HAP-1 (cell line): ENCODE measurements around the gene ALOX12B.
"Not testable (repeated sequence)": the region's sequence is repeated elsewhere in the genome, so short reads cannot be mapped to it uniquely, and the experiment has no call there.

Experiments used
- DNase-seq, 2 experiments: peaks; one replicate each; pipeline ENCODE4 v3.0.0-alpha.2; 2016 to 2020; ENCODE audit warnings: low spot score in 2 of 2
- H3K27me3 ChIP-seq: fragments of 250-450 bp; sonication (Bioruptor Pico); 2 replicates; pipeline ENCODE4 v1.5.1; 2020; ENCODE audit warnings: low read depth, mild to moderate bottlenecking, moderate library complexity
- H3K36me3 ChIP-seq: fragments of 250-450 bp; sonication (Bioruptor Pico); replicated peaks from 2 replicates; pipeline ENCODE4 v1.5.1; 2020; ENCODE audit warnings: mild to moderate bottlenecking
- H3K4me1 ChIP-seq: fragments of 250-450 bp; sonication (Bioruptor Pico); 2 replicates; pipeline ENCODE4 v1.5.1; 2020; ENCODE audit warnings: mild to moderate bottlenecking
- H3K4me3 ChIP-seq: fragments of 250-450 bp; sonication (Bioruptor Pico); 2 replicates; pipeline ENCODE4 v1.5.1; 2020; ENCODE audit warnings: mild to moderate bottlenecking, moderate library complexity
- H3K9me3 ChIP-seq: fragments of 250-450 bp; sonication (Bioruptor Pico); 2 replicates; pipeline ENCODE4 v1.5.1; 2020; ENCODE audit warnings: mild to moderate bottlenecking, moderate library complexity
- in situ Hi-C: fragments of 300-500 bp; cut with MboI; formaldehyde crosslinking; loops from 3 replicates; pipeline ENCODE4 v1.14.3; 2020; ENCODE audit warnings: low sequenced_read_pairs, inconsistent platforms, mixed read lengths

ALOX12B gene

DNA sequence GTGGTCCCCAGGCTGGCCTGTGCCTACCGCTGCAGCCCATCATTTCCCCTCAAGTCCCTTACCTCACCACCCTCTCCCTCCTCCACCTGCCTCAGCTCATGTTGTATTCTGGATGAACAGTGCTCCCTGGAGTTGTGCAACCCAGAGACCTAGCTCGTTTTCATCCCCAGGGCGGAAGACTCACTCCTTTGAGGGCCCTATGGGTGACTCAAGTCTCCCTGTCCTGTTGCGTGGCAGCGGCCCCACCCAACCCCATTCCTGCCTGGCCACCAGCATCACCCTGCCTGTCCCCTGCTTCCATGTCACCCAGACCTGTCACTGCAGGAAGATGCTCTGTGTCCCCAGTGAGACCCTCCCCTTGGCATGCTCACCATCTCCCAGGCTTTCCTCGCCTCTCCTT lies 3.3 kb downstream of the ALOX12B start:
- H3K4me3 ChIP-seq = no peak overlapping the region
- H3K9me3 ChIP-seq = no peaks in the 10 kb centered on the region
- H3K36me3 ChIP-seq = no peaks in the 10 kb centered on the region
- peaks cover 7% of the 10 kb centered on the region for H3K27me3 ChIP-seq
- peaks cover 5% of the 10 kb centered on the region for H3K4me1 ChIP-seq
- DNase-seq = no peak
- in situ Hi-C loops = no loop called here

DNA sequence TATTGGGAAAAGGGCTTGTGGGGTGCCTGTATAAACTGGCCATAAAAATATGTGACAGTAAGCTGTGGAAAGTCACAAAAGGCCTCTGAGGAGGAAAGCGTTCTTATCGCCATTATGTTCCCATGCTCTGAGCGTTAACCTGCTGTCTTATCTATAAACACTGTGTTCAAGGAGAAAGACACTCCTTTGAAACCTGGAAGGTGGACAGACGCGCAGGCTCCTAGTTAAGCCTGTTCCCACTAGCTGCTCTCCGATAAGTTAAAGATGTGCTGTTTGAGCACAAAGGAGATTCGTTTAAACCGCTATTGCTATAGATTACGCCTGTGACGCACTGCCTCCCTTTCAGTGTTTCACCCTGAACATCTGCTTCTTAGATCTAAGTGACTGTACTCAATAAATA lies 5.2 kb downstream of the ALOX12B start:
- in situ Hi-C loops = no loop called here
- no peak for DNase-seq
- Histone ChIP-seq H3K4me1 (peaks cover 5% of the 10 kb centered on the region), H3K9me3 (no peaks in the 10 kb centered on the region), H3K27me3 (no peaks in the 10 kb centered on the region), H3K4me3 (no peak overlapping the region), H3K36me3 (no peaks in the 10 kb centered on the region)

DNA sequence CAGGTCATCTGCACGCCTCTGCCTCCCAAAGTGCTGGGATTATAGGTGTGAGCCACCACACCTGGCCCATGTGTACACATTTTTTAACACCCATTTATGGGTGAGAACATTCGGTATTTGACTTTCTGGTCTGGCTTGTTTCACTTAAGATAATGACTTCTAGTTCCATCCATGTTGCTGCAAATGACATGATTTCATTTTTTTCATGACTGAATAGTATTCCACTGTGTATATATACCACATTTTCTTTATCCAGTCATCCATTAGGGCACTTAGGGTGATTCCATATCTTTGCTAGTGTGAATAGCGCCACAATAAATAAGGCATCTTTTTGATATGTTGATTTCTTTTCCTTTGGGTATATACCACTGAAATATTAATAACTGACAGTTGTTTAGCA lies 5.6 kb downstream of the ALOX12B start:
- in situ Hi-C loops = no loop called here

DNA sequence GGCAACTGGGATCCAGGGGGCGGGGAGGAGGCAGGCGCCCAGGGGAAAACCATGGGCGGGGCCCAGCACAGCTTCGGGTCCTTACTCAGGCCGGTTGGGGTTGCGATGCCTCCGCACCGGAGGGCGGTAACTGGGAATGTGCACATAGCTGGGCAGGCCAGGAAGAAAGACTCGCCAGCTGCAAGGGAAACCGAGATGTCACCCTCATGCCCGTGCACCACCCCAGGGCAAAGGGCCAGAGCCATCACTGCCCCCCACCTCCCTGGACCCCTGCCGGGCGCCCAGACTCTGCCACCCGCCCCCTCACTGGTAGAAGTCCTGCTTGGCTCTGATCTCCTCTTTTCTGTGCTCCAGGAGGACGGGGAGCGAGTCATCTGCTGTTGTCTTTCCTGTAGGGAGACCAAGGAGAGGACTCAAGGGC lies 6.7 kb downstream of the ALOX12B start:
- in situ Hi-C loops = no loop called here
- no peaks in the 10 kb centered on the region for H3K27me3 ChIP-seq

More for the DNA sequence above, 5.6 kb downstream of the ALOX12B start:
- H3K36me3 ChIP-seq = no peaks in the 10 kb centered on the region
- DNase-seq = no peak
- H3K4me1 ChIP-seq = peaks cover 5% of the 10 kb centered on the region
- no peak overlapping the region for H3K4me3 ChIP-seq
- no peaks in the 10 kb centered on the region for H3K27me3 ChIP-seq
- no peaks in the 10 kb centered on the region for H3K9me3 ChIP-seq

DNA sequence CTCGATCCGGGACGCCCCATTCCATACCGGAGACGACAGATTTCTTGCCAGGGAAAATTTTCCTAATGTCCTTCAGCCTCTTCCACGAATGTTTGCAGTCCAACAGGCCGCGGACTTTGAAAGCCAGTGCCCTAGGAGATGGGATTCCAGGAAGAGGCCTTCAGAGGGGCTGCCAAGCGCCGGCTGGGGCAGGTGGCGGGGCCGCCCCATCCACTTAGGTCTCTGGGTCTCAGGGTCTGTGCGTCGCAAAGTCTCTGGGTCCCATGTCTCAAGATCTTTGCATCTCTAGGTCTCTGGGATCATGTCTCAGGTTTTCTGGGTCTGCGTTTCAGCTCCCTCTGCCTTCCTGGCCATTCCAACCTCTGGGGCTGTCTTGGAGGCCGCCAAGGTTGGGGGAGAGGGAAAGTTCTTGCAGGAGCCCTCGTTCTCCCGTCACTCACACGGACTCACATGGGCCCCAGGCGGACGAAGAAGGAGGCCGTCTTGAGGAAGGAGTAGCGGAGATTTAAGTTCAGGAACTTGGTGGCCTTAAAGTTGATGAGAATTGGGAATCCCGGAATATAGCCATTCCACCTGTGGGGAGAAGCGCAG lies 7.2 kb downstream of the ALOX12B start:
- H3K4me1 ChIP-seq = peaks cover 5% of the 10 kb centered on the region
- in situ Hi-C loops = no loop called here
- H3K27me3 ChIP-seq = no peaks in the 10 kb centered on the region
- peak overlapping the region; percentile 57 for H3K4me3 ChIP-seq
- H3K36me3 ChIP-seq = no peaks in the 10 kb centered on the region
- DNase-seq = no peak
- no peaks in the 10 kb centered on the region for H3K9me3 ChIP-seq

More for the DNA sequence above, 6.7 kb downstream of the ALOX12B start:
- Histone ChIP-seq H3K4me3 (peak overlapping the region; percentile 57), H3K36me3 (no peaks in the 10 kb centered on the region), H3K4me1 (peaks cover 5% of the 10 kb centered on the region), H3K9me3 (no peaks in the 10 kb centered on the region)
- DNase-seq = no peak

DNA sequence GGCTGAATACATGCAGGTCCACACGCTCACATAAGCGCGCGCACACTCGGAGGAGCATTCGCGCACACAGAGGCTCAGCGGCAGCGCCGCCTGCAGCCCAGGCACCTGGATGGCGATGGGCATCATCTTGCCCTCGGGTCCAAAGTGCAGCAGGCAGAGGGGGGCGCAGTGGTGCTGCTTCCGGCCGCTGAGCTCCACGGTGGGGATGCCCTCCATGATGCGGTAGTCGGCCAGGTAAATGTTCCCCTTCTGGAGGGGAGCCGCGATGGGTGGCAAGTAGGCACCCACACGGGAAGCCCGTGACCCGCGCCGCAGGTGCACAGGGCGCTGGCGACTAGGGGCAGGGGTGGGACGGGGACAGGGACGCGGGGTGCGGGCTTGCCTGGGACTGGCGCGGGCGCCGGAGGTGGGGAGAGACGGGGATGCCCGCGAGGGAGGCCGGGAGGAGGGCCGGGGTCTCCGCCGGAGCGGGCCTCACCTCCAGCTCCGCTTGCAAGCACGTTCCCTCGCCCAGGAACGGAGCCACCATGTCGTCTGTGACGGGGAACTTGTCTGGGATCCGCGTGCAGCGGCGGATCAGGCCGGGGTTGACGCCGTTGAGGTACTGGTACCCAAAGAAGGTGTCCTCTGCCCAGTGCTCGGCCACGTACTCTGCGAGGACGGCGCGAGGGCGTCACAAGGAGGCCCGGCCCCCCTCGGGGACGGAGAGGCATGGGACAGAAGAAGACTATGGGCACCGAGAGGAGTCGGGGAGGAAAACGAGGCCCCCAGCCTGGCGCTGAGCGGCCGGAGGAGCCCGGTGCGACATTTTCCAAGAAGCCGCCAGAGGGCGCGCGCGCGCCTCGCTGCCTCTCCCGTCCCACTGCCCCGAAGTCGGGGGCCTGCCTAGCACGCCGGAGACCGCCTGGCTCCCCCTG lies 8.0 kb downstream of the ALOX12B start:
- H3K4me1 ChIP-seq = peaks cover 5% of the 10 kb centered on the region
- no peaks in the 10 kb centered on the region for H3K36me3 ChIP-seq
- peak; percentile 69 to 85 for DNase-seq
- peaks cover under 1% of the 10 kb centered on the region; the same call in 1 of the 2 replicates for H3K27me3 ChIP-seq
- in situ Hi-C loops = no loop called here
- H3K9me3 ChIP-seq = no peaks in the 10 kb centered on the region
- H3K4me3 ChIP-seq = peak overlapping the region; percentile 57

DNA sequence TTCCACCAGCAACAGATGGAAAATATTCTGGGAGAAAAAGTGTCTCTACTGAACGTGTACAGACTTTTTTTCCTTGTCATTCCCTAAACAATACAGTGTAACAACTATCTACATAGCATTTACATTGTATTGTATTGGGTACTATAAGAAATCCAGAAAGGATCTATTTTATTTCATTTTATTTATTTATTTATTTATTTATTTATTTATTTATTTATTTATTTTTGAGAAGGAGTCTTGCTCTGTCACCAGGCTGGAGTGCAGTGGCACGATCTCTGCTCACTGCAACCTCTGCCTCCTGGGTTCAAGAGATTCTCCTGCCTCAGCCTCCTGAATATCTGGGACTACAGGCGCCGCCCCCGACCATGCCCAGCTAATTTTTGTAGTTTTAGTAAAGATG lies 9.6 kb downstream of the ALOX12B start:
- H3K4me3 ChIP-seq, H3K27me3 ChIP-seq, H3K36me3 ChIP-seq, DNase-seq, in situ Hi-C loops, H3K9me3 ChIP-seq: not testable (repeated sequence)
- peaks cover 12% of the 10 kb centered on the region for H3K4me1 ChIP-seq

DNA sequence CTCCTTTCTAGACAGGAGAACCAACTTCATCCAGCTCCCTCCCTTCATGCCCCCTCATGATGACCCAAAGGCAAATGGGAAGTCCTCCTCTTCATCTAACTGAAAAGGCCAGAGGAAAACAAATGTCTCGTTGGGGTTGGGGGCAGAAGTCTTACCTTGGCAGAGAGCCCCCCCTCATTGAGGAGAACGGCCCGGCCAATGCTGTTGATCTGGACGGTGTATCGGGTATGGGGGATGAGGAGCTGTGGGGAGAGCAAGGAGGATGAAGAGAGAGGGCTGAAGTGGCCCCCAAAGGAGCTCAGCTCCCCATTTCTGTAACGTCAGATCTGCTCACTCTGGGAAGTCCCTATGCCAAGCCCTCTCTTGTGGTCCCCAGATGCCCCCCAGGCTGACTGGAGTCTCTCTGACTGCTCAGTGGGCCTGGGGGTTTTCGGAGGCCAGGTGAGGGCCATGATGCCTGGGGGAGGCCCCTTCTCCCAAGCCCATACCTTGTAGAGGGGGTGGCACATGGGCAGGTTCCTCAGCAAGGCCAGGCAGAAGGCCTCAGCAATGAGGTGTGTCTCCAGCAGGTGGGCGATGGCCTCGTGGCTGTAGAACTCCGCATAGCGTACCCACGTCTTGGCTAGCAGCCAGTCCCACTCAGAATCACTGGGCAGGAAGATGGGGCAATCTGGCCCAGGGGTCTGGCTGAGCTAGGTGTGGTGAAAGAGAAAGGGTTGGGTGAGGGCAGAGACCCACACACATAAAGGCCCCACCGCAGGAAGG lies 10.8 kb downstream of the ALOX12B start:
- Histone ChIP-seq H3K9me3 (no peaks in the 10 kb centered on the region), H3K36me3 (no peaks in the 10 kb centered on the region), H3K4me3 (no peak overlapping the region), H3K4me1 (peaks cover 12% of the 10 kb centered on the region), H3K27me3 (peaks cover 2% of the 10 kb centered on the region; the same call in 1 of the 2 replicates)
- no peak for DNase-seq
- in situ Hi-C loops = no loop called here

DNA sequence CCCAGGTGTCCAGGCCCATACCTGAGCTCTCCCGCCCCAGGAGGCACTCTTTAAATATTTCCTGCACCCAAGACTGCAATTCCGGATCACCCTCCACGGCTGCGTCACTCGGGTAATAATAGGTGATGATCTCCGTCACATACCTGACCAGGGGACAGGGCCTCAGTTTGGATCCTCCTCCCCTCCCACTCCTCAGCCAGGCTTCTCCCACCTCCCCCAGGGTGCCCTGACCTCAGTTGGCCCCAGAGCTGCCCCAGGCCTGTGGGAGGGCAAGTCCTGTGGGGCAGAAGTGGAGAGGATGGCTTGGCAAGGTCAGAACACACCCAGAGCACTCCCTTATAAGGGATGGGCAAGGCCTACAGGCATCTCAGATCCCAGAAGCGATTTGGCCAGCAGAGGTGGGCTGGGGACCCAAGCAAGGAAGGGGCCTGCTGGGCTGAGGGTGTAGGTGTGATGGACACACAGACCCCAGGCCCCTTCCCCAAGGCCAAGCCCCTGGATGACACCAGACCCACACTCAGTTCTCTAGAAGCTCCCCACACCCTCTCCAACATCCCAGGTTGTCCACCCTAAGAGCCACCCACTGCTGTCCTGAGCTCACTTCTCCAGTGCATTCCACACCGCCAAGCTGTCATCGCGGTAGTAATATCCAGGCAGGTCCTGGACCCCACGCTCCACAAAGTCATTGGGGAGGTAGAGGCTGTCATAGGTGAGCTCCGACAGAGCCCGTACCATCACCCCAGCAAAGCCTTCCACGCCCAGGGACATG lies 11.8 kb downstream of the ALOX12B start:
- H3K4me3 ChIP-seq = no peak overlapping the region
- H3K36me3 ChIP-seq = no peaks in the 10 kb centered on the region
- peaks cover 12% of the 10 kb centered on the region for H3K4me1 ChIP-seq
- DNase-seq = no peak
- H3K27me3 ChIP-seq = peaks cover 2% of the 10 kb centered on the region; the same call in 1 of the 2 replicates
- no peaks in the 10 kb centered on the region for H3K9me3 ChIP-seq
- in situ Hi-C loops = no loop called here

DNA sequence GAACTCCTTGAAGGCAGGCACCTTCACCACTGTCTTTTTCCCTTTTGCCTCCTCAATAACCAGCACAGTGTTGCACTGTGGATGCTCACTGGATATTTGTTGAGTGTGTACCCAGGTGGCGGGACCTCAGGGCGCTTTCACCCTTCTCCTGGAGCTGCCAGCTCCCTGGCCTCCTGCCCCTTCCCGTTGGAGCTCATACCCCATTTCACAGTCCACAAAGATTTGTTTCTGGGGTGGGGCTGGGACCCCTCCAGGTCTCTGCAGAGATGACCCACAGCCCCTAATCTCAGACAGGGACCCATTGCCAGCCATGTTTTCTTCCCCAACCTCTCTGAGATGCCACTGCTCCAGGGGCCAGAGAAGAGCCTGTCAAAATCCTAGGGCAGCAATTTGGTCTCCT lies 12.4 kb downstream of the ALOX12B start:
- no peak for DNase-seq
- Histone ChIP-seq H3K9me3 (no peaks in the 10 kb centered on the region), H3K27me3 (peaks cover 2% of the 10 kb centered on the region; the same call in 1 of the 2 replicates), H3K4me3 (no peak overlapping the region), H3K36me3 (no peaks in the 10 kb centered on the region), H3K4me1 (peaks cover 7% of the 10 kb centered on the region)
- in situ Hi-C loops = no loop called here

DNA sequence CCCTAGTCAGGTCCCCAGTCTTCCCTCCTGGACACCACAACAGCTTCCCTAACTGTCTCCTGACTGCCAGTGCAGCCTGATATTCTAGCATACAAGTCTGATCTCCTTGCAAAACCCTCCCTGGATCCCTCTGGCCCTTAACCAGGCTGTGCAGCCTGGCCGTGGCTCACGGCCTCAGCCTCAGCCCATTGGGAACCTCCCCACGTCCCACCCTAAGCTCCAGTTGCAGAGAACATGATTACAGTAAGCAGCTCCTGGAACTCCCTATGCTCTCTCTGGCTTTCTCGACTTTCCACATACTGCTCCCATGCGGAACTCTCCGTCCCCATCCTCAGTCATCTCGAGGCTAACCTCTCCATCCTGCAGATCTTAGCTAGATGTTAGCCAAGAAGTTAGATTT lies 13.0 kb downstream of the ALOX12B start:
- H3K27me3 ChIP-seq = peaks cover 2% of the 10 kb centered on the region; the same call in 1 of the 2 replicates

DNA sequence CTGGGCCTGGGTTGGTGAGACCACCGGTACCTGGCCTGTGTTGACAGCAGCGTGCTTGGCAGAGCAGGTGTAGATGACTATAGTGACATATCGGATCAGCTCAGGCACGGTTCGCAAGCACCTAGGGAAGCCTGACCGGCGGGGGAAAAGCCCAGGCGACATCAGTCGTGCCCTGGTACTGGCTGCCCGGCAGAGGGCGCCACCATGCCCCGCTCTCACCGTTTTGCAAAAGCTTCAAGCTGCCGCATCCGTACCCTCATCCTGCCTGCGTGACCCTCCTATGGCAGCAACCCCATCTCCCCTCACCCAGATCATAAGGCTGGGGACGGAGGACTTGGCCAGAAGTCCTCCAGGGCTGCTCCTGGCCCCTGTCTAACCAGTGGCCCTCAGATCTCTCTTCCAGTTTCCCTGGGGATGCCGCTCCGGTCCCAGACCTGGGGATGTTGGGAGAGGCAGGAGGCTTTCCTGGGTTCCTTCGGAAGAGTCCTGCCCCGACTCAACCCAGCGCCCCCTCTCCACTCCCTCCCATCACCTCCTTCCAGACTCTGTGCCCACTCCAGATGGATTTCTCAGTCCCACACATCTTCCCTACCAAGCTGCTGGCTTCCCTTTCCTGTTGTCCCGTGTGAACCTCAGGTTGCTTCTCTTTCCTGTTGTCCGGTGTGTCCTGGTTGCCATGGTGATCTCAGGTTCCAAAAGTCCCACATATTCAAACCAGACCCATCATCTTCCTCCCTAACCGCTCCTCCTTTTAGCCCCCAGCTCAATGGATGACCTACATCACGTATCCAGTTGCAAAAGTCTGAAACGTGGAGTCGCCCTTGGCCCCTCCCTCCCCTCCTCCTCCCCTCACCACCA lies 13.7 kb downstream of the ALOX12B start:
- Histone ChIP-seq H3K4me3 (peak overlapping the region; percentile 21), H3K4me1 (peaks cover 7% of the 10 kb centered on the region), H3K9me3 (no peaks in the 10 kb centered on the region), H3K36me3 (no peaks in the 10 kb centered on the region), H3K27me3 (peaks cover 2% of the 10 kb centered on the region; the same call in 1 of the 2 replicates)
- in situ Hi-C loops = loop anchor here (25.0 kb wide), 1 partner anchor 663 kb away; the partner anchor contains the start of gene CCDC42
- DNase-seq = peak; percentile 63 to 90

More for the DNA sequence above, 13.0 kb downstream of the ALOX12B start:
- DNase-seq = no peak
- no peaks in the 10 kb centered on the region for H3K9me3 ChIP-seq
- peaks cover 7% of the 10 kb centered on the region for H3K4me1 ChIP-seq
- in situ Hi-C loops = loop anchor here (25.0 kb wide), 1 partner anchor 663 kb away; the partner anchor contains the start of gene CCDC42
- H3K4me3 ChIP-seq = no peak overlapping the region
- no peaks in the 10 kb centered on the region for H3K36me3 ChIP-seq
